Mesenchymal stem cell (in vitro differentiated cells and primary cell): ENCODE measurements around the gene DNAJB4.
A peak's percentile ranks its signal among the peaks of the same experiment; 100 is the strongest.

Experiments
- DNase-seq: peaks from one replicate; pipeline ENCODE4 v3.0.0-alpha.2; 2013
- H2AFZ ChIP-seq: one replicate; pipeline ENCODE4 v1.6.1; 2013; ENCODE audit warnings: low read depth, mild to moderate bottlenecking, control low read depth, inconsistent platforms, low read length, moderate library complexity
- H2AK5ac ChIP-seq: 2 replicates; pipeline ENCODE4 v1.6.1; 2013; ENCODE audit warnings: low read length, moderate library complexity, mild to moderate bottlenecking, inconsistent platforms; ENCODE audit not compliant: severe bottlenecking
- H2BK120ac ChIP-seq: one replicate; pipeline ENCODE4 v1.6.1; 2013; ENCODE audit warnings: low read depth, mild to moderate bottlenecking, inconsistent platforms, low read length, moderate library complexity
- H2BK12ac ChIP-seq, 2 experiments: one replicate each; pipeline ENCODE4 v1.6.1; 2013; ENCODE audit warnings: inconsistent platforms in 2 of 2, low read length in 2 of 2, mild to moderate bottlenecking in 2 of 2, moderate library complexity in 2 of 2, control low read depth in 1 of 2
- H2BK15ac ChIP-seq: one replicate; pipeline ENCODE4 v1.6.1; 2013; ENCODE audit warnings: mild to moderate bottlenecking, low read depth, inconsistent platforms; ENCODE audit not compliant: poor library complexity, severe bottlenecking
- H2BK5ac ChIP-seq: 2 replicates; pipeline ENCODE4 v1.6.1; 2013; ENCODE audit warnings: low read depth, mild to moderate bottlenecking, low read length, control low read depth, inconsistent platforms; ENCODE audit not compliant: poor library complexity, severe bottlenecking
- H3K14ac ChIP-seq, 2 experiments: one replicate each; pipeline ENCODE4 v1.6.1; 2013; ENCODE audit warnings: inconsistent platforms in 2 of 2, low read length in 2 of 2, control low read depth in 1 of 2, mild to moderate bottlenecking in 1 of 2, moderate library complexity in 1 of 2
- H3K18ac ChIP-seq, 2 experiments: one replicate each; pipeline ENCODE4 v1.6.1; 2013; ENCODE audit warnings: inconsistent platforms in 2 of 2, low read length in 2 of 2, control low read depth in 1 of 2, low read depth in 1 of 2, mild to moderate bottlenecking in 1 of 2
- H3K23ac ChIP-seq, 2 experiments: one replicate each; pipeline ENCODE4 v1.6.1; 2013; ENCODE audit warnings: inconsistent platforms in 2 of 2, low read length in 2 of 2, mild to moderate bottlenecking in 2 of 2, moderate library complexity in 2 of 2, control low read depth in 1 of 2
- H3K27ac ChIP-seq: 2 replicates; pipeline ENCODE4 v1.5.1; 2013; ENCODE audit warnings: mild to moderate bottlenecking, moderate library complexity, low read length, control low read depth, inconsistent platforms; ENCODE audit not compliant: poor library complexity, severe bottlenecking
- H3K27me3 ChIP-seq, 2 experiments: 2 replicates each; pipeline versions ENCODE4 v1.6.1 to v1.7.0; 2013; ENCODE audit warnings: low read length in 2 of 2, mild to moderate bottlenecking in 2 of 2, moderate library complexity in 2 of 2, control low read depth in 1 of 2, inconsistent platforms in 1 of 2; ENCODE audit not compliant: control insufficient read depth in 1 of 2, insufficient read depth in 1 of 2
- H3K36me3 ChIP-seq, 2 experiments: 2 replicates each; pipeline versions ENCODE4 v1.6.1 to v1.7.0; 2013; ENCODE audit warnings: low read length in 2 of 2, control low read depth in 1 of 2, inconsistent platforms in 1 of 2, low read depth in 1 of 2, mild to moderate bottlenecking in 1 of 2; ENCODE audit not compliant: insufficient read depth in 2 of 2, control insufficient read depth in 1 of 2
- H3K4ac ChIP-seq, 2 experiments: one replicate each; pipeline ENCODE4 v1.6.1; 2013; ENCODE audit warnings: inconsistent platforms in 2 of 2, low read length in 2 of 2, mild to moderate bottlenecking in 2 of 2, moderate library complexity in 2 of 2, control low read depth in 1 of 2, low read depth in 1 of 2
- H3K4me1 ChIP-seq: 2 replicates; pipeline ENCODE4 v1.6.1; 2013; ENCODE audit warnings: low read depth, low read length, control low read depth; ENCODE audit not compliant: control insufficient read depth, insufficient read depth
- H3K4me2 ChIP-seq: 2 replicates; pipeline ENCODE4 v1.6.1; 2013; ENCODE audit warnings: low read length, mild to moderate bottlenecking, inconsistent platforms; ENCODE audit not compliant: poor library complexity, severe bottlenecking
- H3K4me3 ChIP-seq, 2 experiments: 2 replicates each; pipeline versions ENCODE4 v1.5.1 to v1.7.0; 2013; ENCODE audit warnings: low read length in 2 of 2, mild to moderate bottlenecking in 2 of 2, control low read depth in 1 of 2, low read depth in 1 of 2; ENCODE audit not compliant: insufficient read depth in 1 of 2
- H3K79me1 ChIP-seq: replicated peaks from 2 replicates; pipeline ENCODE4 v1.6.1; 2013; ENCODE audit warnings: mild to moderate bottlenecking, control low read depth, low read length, inconsistent platforms; ENCODE audit not compliant: poor library complexity, severe bottlenecking
- H3K9ac ChIP-seq: 2 replicates; pipeline ENCODE4 v1.7.0; 2013; ENCODE audit warnings: mild to moderate bottlenecking, low read length, moderate library complexity
- H3K9me3 ChIP-seq: 2 replicates; pipeline ENCODE4 v1.7.0; 2013; ENCODE audit warnings: mild to moderate bottlenecking, low read length; ENCODE audit not compliant: control insufficient read depth
- H4K8ac ChIP-seq: one replicate; pipeline ENCODE4 v1.6.1; 2013; ENCODE audit warnings: inconsistent platforms, mild to moderate bottlenecking, low read length, moderate library complexity
- H4K91ac ChIP-seq: one replicate; pipeline ENCODE4 v1.6.1; 2013; ENCODE audit warnings: mild to moderate bottlenecking, low read length, inconsistent platforms
- WGBS: methylation state at CpG from one replicate; pipeline ENCODE4 v1.1.7; 2013; ENCODE audit warnings: mixed read lengths; 5-methylcytosine and 5-hydroxymethylcytosine counted together

DNAJB4 gene

DNA sequence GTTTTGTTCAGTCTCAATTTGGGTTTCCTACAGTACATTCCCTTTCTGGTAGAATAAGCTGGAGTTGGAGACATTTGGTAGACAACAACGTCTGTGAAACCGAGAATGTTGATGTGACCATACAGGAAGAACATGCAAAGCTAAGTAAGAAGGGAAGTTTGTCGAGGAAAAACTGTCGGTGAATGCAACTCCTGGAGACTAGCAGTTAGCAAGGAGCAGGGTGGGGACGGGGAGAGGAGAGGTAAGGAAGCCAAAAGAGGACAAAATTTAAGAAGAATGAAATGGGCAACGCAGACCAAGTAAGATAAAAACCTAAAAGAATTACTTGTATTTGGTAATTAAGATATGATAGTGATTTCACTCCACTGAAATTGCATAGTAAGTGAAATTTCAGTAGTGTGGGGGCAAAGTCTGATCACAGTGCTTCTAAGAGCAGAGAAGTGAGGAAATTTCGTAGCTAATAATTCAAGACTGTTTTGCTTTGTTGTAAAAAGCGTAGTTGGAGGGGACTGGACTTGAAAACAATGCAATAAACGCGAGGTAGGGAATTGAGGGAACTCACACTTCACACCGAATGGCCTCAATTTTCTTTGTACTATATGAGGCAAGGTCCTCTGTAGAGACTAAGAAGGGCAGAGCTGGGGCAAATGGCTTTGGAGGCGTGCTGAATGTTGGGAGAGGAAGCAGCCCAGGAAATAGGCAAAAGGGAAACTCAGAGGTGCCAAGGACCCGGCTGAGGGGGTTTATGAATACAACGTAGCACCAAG, 40.2 kb downstream of the DNAJB4 start:
- peak overlapping the region in 1 of 2 experiments; percentile 86 for H3K4me3 ChIP-seq
- no peak overlapping the region for H2BK15ac ChIP-seq
- no peak for DNase-seq
- 90% methylated on average over 14 of the region's 14 CpGs for WGBS
- no peak overlapping the region for H2BK12ac ChIP-seq
- H4K91ac ChIP-seq: no peak overlapping the region
- no peaks in the 10 kb centered on the region for H3K36me3 ChIP-seq
- H3K9me3 ChIP-seq: no peaks in the 10 kb centered on the region
- no peak overlapping the region for H2BK5ac ChIP-seq
- H2AK5ac ChIP-seq: no peak overlapping the region
- H3K4ac ChIP-seq: no peak overlapping the region
- no peak overlapping the region for H2AFZ ChIP-seq
- no peak overlapping the region for H3K27ac ChIP-seq
- H3K4me2 ChIP-seq: no peak overlapping the region
- H3K79me1 ChIP-seq: no peaks in the 10 kb centered on the region
- peak overlapping the region; percentile 76 for H3K9ac ChIP-seq
- H4K8ac ChIP-seq: no peak overlapping the region
- H3K14ac ChIP-seq: no peak overlapping the region
- peaks cover 0 to 31% of the 10 kb centered on the region in 2 experiments for H3K27me3 ChIP-seq
- H3K23ac ChIP-seq: peak overlapping the region in 1 of 2 experiments; percentile 19
- peaks cover 9% of the 10 kb centered on the region for H3K4me1 ChIP-seq
- no peak overlapping the region for H3K18ac ChIP-seq
- H2BK120ac ChIP-seq: no peak overlapping the region

DNA sequence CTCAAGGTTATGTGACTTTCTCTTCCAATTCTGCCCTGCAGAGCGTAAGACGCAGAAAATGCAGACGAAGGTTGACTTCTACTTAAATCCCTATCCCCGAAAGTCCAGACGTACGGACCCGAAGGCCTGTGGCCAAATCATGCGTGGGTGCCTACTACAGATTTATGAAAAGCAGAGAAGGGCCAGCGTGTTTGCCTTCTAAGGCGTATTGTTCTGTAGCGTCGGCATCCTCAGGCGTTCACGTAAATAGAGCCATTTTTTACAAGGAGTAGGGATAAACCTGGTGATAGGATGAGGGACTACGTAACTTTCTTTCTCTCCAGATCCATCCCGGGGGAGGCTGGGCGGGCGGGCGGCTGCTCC, 40.8 kb downstream of the DNAJB4 start:
- no peak overlapping the region for H3K14ac ChIP-seq
- H3K27ac ChIP-seq: no peak overlapping the region
- no peaks in the 10 kb centered on the region for H3K9me3 ChIP-seq
- no peak overlapping the region for H2AK5ac ChIP-seq
- no peak overlapping the region for H3K23ac ChIP-seq
- peaks cover 0 to 31% of the 10 kb centered on the region in 2 experiments for H3K27me3 ChIP-seq
- H2AFZ ChIP-seq: peak overlapping the region; percentile 73
- H3K4ac ChIP-seq: no peak overlapping the region
- no peak for DNase-seq
- peak overlapping the region; percentile 99 for H3K4me2 ChIP-seq
- H4K91ac ChIP-seq: no peak overlapping the region
- H2BK12ac ChIP-seq: no peak overlapping the region
- 57% methylated on average over 19 of the region's 19 CpGs for WGBS
- H3K4me1 ChIP-seq: peaks cover 9% of the 10 kb centered on the region
- H3K79me1 ChIP-seq: no peaks in the 10 kb centered on the region
- peak overlapping the region; percentile 76 for H3K9ac ChIP-seq
- H3K18ac ChIP-seq: no peak overlapping the region
- H2BK120ac ChIP-seq: no peak overlapping the region
- H2BK5ac ChIP-seq: no peak overlapping the region
- no peaks in the 10 kb centered on the region for H3K36me3 ChIP-seq
- no peak overlapping the region for H2BK15ac ChIP-seq
- peak overlapping the region; percentile 59 to 86 for H3K4me3 ChIP-seq
- no peak overlapping the region for H4K8ac ChIP-seq

DNA sequence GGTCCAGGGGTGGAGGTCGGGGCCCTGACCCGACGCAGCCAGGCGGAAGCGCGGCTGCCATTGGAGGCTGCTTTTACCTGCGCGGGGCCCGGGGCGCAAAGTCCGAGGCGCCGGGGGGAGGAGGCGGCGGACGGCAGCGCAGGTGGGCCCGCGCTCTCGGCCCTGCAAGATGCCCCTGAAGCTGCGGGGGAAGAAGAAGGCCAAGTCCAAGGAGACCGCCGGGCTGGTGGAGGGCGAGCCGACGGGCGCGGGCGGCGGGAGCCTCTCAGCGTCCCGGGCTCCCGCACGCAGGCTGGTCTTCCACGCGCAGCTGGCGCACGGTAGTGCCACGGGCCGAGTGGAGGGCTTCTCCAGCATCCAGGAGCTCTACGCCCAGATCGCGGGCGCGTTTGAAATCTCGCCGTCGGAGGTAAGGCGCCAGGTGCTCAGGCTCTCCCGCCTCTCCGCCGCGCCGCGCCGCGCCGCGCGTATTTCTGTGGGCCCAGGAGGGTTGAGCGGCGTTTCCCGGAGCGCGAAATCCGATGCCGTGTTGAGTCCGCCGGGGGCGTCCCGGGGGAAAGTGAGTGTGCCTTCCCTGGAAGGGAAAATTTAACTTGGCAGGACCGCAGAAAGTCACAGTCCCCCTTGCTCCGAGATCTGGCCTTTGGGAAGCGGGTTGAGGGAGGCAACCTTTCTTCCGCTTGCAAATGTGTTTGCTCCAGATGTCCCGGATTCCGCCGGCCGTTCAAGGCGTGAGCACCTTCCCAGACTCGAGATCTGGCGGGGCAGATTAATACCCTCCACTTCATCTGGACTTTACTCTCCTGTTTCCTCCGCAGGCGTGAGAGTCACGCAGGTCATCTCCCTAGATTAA, 41.4 kb downstream of the DNAJB4 start, which contains the start of gene GIPC2:
GIPC2 (plus strand) TSS at position 41 of the 853 bp plus-strand sequence; CDS start at position 170, 129 bp downstream.
- no peaks in the 10 kb centered on the region for H3K9me3 ChIP-seq
- 3% methylated on average over 71 of the region's 85 CpGs for WGBS
- no peak within 1 kb of the TSS for H3K27ac ChIP-seq
- DNase-seq: peak; percentile 37
- H2AK5ac ChIP-seq: no peak within 1 kb of the TSS
- peak within 1 kb of the TSS; percentile 76 for H3K9ac ChIP-seq
- H3K4me1 ChIP-seq: peaks cover 9% of the 10 kb centered on the region
- H2BK120ac ChIP-seq: no peak within 1 kb of the TSS
- peak within 1 kb of the TSS in 1 of 2 experiments; percentile 98 for H3K23ac ChIP-seq
- H2BK15ac ChIP-seq: no peak within 1 kb of the TSS
- H3K14ac ChIP-seq: no peak within 1 kb of the TSS
- peak within 1 kb of the TSS; percentile 66 for H4K8ac ChIP-seq
- H3K4me3 ChIP-seq: peak within 1 kb of the TSS; percentile 59 to 86
- H3K27me3 ChIP-seq: peaks cover 0 to 31% of the 10 kb centered on the region in 2 experiments
- H2BK12ac ChIP-seq: no peak within 1 kb of the TSS
- no peak within 1 kb of the TSS for H2BK5ac ChIP-seq
- H3K79me1 ChIP-seq: no peaks in the 10 kb centered on the region
- no peaks in the 10 kb centered on the region for H3K36me3 ChIP-seq
- no peak within 1 kb of the TSS for H3K4ac ChIP-seq
- H4K91ac ChIP-seq: no peak within 1 kb of the TSS
- H2AFZ ChIP-seq: peak within 1 kb of the TSS; percentile 73
- H3K4me2 ChIP-seq: peak within 1 kb of the TSS; percentile 99
- no peak within 1 kb of the TSS for H3K18ac ChIP-seq

DNA sequence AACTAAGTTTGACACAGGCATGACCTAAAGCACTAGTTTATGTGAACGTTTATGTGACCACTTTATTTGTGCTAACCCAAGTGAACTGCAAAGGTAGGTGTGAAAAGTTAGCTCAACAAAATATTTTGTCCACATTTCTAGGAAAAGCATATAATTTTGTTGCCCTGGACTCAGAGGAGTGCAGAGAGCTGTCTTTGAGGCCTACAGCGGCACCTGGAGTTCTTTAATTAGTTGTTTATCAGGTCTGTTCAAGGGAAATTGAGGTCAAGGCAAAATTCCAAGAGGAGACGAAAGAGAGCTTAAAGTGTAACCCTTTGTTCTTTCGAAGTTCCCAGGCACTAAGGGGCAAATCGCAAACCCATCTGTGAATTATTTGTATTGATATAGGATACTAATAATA, 42.4 kb downstream of the DNAJB4 start:
- no peak overlapping the region for H3K23ac ChIP-seq
- peaks cover 9% of the 10 kb centered on the region for H3K4me1 ChIP-seq
- no peak overlapping the region for H2BK15ac ChIP-seq
- H3K9me3 ChIP-seq: no peaks in the 10 kb centered on the region
- no peak overlapping the region for H4K8ac ChIP-seq
- no peak for DNase-seq
- H2AK5ac ChIP-seq: no peak overlapping the region
- H3K27ac ChIP-seq: no peak overlapping the region
- no peak overlapping the region for H2AFZ ChIP-seq
- H2BK120ac ChIP-seq: no peak overlapping the region
- no peak overlapping the region for H2BK12ac ChIP-seq
- no peak overlapping the region for H3K9ac ChIP-seq
- no peak overlapping the region for H3K14ac ChIP-seq
- peak overlapping the region in 1 of 2 experiments; percentile 86 for H3K4me3 ChIP-seq
- no peaks in the 10 kb centered on the region for H3K79me1 ChIP-seq
- no peaks in the 10 kb centered on the region for H3K36me3 ChIP-seq
- no peak overlapping the region for H3K4ac ChIP-seq
- 62% methylated on average over 3 of the region's 5 CpGs for WGBS
- no peak overlapping the region for H4K91ac ChIP-seq
- H3K27me3 ChIP-seq: peaks cover 0 to 31% of the 10 kb centered on the region in 2 experiments
- H3K18ac ChIP-seq: no peak overlapping the region
- no peak overlapping the region for H3K4me2 ChIP-seq
- no peak overlapping the region for H2BK5ac ChIP-seq
